Stimulated activated CD8-positive, alpha-beta memory T cell treated with anti-CD3 and anti-CD28 coated beads, Interleukin-4, amount 100 ng/mL, for 24 hours (primary cell): ENCODE data around the gene ZNF785.
A peak's percentile ranks its signal among the peaks of the same experiment; 100 is the strongest.
"Not testable (repeated sequence)": the region's sequence is repeated elsewhere in the genome, so short reads cannot be mapped to it uniquely, and the experiment has no call there.

ENCODE experiments used
- DNase-seq: peaks from one replicate; pipeline ENCODE4 v3.0.0-alpha.2; 2020; ENCODE audit warnings: low read depth

Gene ZNF785

GRCh38 chr16:30602616-30603277, 17.2 kb upstream of the ZNF785 start:
- DNase-seq, result no peak

DNA sequence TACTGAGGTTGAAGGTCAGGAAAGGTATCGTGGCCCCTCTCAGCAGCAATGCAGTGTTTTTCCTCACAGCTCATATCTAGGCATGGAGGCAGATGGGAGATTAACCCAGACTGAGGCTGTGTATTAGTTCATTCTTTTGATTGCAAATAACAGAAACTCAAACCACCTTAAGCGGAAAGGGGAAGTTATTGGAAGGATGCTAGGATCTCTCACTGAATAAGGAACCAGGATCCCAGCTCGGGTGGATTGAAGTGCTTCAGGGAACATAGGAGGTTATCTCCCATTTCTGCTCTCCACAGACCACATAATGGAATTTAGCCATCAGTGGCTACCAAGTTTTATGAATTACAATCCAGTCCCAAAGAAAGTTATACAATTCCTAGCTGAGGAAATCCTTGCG, 16.5 kb upstream of the ZNF785 start:
- DNase-seq, result no peak

- DNase-seq, result no peak
Observed at GRCh38 chr16:30600929-30601328, 15.4 kb upstream of the ZNF785 start.

DNA sequence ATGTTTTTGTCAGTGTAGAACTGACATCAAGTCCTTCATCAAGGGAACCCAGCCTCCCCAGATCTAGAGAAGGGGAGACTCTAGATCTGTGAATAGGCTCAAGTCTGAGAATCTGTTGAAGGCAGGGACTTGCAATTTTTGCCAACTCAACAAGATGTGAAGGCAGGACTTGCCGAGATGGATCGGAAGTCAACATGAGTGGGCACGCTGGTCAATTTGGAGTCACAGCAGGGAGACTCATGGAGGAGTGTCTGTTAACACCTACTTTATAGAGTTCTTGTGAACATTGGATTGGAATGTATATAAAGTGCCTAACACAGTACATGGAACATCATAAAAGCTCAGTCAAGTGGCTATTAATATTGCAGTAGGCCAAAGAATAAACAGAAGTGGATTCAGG, 14.7 kb upstream of the ZNF785 start:
- no peak for DNase-seq

- no peak for DNase-seq
Observed at GRCh38 chr16:30592871-30593270, 7.4 kb upstream of the ZNF785 start.

- DNase-seq, result not testable (repeated sequence)
Observed at GRCh38 chr16:30590869-30591268, 5.4 kb upstream of the ZNF785 start.

- DNase-seq, result not testable (repeated sequence)
Observed at GRCh38 chr16:30589582-30589981, 4.1 kb upstream of the ZNF785 start.

DNA sequence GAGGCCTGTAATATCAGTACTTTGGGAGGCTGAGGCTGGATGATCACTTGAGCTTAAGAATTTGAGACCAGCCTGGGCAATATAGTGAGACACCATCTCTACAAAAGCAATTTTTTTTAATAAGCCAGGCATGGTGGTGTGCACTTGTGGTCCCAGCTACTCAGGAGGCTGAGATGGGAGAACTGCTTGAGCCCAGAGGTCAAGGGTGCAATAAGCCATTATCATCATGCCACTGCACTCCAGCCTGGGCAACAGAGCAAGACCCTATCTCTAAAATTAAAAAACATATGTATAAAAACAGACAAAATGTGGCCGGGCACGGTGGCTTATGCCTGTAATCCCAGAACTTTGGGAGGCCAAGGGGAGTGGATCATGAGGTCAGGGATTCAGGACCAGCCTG, 3.2 kb upstream of the ZNF785 start:
- no peak for DNase-seq

DNA sequence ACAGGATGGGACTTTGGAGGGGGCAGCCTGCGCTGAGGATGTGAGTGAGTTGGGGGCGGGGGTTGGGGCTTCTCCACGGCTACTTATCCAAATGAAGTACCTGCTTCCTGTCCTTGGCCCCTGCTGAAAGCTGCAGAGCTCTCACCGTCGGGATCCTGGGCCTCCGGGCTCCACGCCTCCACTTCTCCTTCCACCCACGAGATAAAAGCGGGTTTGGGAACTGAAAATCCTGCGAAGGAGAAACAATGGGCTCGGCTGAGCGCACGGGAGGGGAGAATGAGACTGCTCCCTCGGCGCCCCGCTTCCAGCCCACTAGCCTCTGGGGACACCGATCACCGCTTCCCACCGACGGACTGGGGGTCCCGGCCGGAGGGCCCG, 486 bp downstream of the ZNF785 start:
- DNase-seq, result no peak

GRCh38 chr16:30582611-30583340, 2.7 kb downstream of the ZNF785 start:
- no peak for DNase-seq

- DNase-seq, result no peak
Observed at GRCh38 chr16:30581457-30581856, 4.0 kb downstream of the ZNF785 start.

DNA sequence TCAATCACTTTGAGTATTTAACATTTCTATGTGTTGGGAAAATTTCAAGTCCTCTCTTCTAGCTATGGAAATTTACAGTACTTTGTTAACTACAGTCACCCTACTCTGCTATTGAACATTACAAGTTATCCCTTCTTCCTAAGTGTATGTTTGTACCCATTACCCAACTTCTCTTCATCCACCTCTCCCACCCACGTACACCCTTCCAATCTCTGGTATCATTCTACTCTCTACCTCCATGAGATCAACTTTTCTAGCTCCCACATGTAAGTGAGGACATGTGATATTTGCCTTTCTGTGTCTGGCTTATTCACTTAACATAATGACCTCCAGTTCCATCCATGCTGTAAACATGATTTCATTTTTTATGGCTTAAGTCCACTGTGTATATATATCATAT, 10.8 kb downstream of the ZNF785 start:
- DNase-seq, result no peak

DNA sequence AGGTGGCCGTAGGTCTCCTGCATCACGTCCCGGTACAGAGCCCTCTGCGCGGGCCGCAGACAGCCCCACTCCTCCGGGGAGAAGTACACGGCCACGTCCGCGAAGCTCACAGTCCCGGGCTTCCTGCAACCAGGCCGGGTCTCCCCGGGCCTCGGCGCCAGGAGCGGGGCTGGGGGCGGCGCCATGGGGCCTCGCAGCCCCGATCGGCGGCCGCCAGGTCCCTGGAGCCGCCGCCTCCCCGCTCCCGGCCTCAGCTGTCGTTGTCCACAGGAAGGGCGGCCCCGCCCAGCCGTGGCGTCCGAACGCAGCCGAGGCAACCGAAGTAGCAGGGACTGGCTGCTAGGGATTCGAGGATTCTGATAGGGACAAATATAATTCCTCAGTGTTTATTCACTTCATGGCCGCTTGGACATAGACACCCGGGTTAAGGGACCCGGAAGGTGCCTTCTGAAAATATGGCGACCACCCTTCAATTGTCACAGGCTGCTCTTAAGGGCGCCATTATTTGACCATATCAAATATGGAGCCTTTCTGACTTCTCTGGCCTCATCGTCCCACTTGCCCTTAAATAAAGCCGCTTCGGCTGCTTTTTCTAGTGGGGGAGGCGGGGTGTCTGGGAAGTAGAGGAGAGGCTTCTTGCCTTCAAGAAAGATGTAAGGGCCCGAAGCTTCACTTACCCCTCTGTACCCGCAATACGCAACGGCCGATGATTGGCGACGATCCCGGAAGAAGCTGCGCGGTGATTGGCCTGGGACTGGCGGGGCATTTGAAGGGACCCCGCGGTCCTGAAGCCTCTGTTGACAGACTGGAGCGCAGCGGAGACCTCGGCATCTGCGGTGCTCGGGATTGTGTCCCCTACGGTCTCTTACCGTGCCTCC, 13.8 kb downstream of the ZNF785 start, which contains the start of gene ZNF688:
ZNF688 (minus strand) TSS at position 270 of the 878 bp plus-strand sequence; CDS start at position 185, 85 bp downstream.
- peak; percentile 88 for DNase-seq

DNA sequence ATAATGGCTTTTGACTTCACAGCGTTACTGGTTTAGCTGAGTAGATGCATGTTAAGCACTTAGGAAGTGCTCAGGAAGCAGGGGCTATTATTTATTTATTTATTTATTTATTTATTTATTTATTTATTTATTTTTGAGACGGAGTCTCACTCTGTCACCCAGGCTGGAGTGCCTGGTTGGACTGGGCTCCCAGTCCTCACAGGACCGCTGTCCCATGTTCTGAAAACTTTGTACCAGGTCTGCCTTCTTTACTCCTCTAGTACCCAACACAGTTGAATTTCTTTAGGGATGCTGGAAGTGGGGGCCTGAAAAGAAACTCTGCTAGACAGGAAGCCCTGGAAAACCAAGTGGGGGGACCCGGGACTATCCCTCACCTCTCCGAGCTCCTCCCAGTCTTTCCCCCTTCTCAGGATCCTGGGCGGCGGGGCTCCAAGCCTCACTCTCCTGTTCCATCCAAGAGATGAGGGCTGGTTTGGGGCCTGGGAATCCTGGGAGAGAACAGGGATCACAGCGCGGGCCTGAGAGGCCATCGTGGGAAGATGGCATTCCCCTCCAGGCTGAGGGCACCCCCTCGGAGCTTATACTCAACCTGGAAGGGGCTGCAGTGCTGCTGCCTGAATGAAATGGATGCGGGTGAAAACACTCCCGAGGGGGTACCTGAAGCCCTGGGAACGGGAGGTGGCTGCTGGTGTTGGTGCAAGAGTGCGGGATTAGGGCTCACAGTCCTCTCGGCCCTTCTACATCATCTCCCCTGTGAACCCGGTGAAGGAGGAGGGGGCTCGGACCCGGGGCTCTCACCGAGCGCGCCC, 14.7 kb downstream of the ZNF785 start:
- no peak for DNase-seq

DNA sequence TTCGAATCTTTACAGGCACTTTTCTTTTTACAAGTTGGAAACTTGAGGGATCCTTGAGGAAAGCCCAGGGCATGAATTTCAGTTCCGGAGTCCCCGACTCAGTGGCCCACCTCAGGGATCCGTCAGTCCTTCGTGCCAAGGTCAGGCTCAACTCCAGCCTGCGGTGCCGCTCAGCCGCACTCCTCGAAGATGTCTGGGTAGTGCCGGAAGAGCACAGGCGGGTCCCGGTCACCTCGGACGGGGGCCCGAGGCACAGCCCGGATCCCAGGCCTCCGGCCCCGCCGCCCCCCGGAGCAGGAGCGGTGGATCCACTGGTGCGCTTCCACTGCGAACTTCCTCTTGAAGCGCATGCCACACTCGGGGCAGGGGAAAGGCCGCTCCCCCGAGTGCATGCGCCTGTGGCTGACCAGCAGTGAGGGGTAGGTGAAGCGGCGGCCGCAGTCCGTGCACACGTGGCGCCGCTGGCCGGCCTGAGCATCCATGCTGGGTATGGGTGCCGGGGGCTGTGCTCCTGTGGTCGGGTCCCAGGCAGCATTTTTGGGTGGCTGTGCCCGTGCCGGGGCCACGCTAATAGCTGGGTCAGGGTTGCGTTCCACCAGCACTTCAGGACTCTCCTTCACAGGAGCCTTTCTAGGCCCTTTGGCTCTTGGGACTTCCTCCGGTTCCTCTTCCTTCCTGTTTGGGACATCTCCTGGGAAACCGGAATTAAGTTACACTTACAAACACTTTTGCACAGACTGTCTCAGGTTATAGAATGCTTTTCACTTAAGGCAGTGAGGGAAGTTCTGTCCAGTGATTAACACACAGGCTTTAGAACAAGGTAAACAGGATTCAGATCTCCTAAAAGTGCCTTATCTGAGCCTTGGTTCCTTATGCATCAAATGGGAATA, 15.5 kb downstream of the ZNF785 start:
- DNase-seq, result no peak

DNA sequence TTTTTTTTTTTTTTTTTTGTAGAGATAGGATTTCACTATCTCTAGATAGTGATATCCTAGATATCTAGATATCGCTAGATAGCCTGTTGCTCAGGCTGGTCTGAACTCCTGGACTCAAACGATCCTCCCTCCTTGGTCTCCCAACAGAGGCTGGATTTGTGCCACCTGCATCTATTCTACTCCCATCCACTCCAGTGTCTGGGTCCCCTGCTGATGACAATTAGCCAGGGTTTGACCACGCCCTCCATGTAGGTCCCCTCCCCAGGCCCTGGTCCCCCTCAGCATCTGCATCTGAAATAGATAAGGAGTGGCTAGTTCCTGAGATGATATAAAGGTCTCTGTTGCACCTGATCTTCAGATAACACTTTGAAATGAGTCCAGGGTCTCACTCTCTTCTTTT, 16.2 kb downstream of the ZNF785 start:
- DNase-seq, result no peak

- no peak for DNase-seq
Observed at GRCh38 chr16:30567991-30568638, 17.4 kb downstream of the ZNF785 start.

DNA sequence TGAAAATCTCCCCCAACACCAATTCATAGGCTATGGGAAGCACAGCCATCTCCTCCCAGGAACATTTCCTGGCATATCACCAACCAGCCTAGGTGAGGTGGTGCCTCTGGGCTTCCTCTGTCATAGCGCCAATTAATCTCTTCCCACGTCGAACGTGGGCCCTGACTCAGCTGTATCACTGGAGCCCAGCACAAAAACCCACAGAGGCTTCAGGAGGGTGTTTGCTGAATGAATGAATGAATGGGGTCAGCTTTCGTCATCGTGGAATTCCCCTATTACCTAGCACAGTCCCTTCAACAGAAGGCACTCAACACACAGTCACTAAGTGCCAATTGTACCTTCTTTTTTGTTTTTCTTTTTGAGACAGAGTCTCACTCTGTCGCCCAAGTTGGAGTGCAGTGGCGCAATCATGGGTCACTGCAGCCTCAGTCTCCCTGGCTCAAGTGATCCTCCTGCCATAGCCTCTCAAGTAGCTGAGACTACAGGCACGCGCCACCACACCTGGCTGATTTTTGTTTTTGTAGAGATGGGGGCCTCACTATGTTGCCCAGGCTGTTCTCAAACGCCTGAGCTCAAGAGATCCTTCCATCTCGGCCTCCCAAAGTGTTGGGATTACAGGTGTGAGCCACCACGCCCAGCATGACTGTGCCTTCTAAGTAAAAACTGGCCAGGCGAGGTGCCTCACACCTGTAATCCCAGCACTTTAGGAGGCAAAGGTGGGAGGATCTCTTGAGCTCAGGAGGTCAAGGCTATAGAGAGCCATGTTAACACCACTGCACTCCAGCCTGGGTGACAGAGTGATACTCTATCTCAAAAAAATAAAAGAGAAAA, 18.1 kb downstream of the ZNF785 start:
- peak; percentile 26 for DNase-seq

- DNase-seq, result no peak
Observed at GRCh38 chr16:30566531-30566930, 19.0 kb downstream of the ZNF785 start.
